Right kidney (tissue), 1 donor: Measurements from ENCODE around the gene ST7.

Source experiments
- DNase-seq: peaks from one replicate; pipeline ENCODE4 v3.0.0-alpha.2; 2016

The ST7 gene

DNA sequence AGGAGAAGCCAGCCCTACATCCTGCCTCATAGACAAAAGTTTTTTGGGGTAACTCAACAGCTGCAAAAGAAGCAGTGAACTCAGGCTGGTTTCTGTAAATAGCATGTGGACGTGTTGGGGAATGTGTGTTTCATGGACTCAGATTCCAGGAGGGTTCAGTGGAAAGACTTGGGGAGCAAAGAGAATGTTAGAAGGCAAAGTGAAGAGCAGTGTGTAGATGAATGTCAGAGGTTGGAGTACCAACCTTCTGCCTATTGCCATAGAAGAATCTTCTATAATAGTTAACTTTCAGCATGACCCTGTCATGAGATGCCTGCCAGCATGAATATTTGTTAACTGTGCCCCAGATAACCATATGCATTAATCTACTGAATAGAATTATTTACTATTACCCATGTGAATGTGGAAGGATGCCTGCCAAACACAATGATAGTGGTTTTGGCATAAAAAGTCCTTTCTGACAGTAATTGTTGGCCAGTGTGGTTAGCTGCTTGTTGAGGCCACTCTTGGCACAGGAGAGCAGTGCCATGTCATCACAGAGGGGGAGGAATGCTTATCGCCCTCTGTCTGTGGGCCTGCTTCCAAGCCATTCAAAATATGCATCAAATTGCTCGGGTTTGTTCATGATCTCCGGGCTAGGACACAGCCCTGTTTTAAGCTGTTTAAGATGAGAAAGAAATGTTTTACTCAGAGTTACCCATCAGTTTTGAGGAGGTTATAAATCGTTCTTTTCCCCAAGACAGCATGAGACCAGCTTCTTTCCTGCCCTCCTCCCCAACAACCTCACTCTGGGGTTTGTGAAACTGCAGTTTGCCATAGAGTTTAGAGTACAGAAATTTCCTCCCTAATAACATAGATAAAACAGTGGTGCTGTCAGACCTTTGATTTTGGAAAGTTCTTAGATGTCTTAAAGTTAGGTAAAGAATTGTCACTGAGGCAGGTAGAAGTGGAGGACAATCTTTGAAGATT, 204.2 kb downstream of the ST7 start:
- no peak for DNase-seq

DNA sequence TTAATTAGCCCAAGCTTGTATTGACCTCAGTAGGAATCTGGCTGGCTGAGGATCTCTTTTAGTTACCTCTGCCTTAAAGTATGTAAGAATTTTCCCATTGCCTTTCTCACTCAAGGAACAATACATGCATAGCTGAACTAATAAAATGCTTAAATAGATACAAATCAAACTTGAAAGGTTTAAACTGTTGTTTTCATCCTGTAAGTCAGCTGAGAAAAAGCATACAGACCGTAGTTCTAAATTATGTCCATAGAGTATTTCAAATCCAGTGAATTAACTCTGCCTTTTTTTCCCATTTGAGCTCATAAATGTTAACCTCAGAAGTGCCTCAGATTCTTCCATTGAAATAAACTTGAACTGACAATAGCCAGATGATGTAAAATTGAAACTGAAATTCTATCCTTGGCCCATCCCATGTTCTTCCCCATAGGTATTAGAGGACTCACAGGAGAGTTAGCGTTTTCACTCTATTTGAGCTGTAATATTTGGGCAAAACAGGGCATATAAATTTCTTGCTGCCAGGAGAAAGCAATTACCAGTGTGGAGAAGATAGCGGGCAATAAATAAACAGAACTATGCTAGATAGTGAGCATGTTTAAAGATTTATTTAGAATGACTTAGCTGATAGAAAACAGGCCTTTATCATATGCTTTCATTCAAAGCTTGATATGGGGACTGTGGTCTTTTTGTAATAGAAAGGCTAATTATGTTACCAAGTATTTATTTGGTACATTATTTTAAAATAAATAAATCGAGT, 205.8 kb downstream of the ST7 start:
- DNase-seq = no peak

DNA sequence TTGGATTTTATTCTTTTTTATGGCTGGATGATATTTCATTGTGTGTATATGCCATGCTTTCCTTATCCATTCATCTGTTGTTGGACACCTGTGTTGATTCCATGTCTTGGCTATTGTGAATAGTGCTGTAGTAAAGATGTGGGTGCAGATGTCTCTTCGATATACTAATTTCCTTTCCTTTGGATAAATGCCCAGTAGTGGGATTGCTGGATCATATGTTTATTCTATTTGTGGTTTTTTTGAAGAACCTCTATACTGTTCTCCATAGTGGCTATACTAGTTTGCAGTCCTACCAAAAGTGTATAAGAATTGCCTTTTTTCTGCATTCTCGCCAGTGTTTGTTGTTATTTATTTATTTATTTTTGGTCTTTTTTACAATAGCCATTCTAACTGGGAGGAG, 209.8 kb downstream of the ST7 start:
- DNase-seq = no peak

- DNase-seq = no peak
Measured at GRCh38 chr7:117164620-117165019, 211.3 kb downstream of the ST7 start.

GRCh38 chr7:117165656-117166055, 212.4 kb downstream of the ST7 start:
- DNase-seq = no peak

DNA sequence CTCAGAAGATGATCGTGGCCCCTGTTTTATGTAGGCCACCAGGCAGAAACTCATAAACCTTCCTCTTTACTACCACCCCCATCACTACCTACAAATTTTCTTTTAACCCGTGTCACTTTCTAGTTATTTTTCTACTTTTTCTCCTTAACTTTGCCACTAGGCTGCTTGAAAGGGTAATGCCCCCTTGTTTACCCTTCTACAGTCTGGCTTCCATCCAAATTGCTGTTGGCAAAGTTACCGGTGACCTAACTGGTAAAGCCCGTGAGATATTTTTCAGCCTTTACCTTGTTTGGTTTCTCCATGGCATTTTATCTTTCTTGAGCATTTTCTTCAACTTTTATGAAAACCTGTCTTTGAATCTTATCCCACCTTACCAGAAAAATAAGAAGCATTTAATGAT, 216.6 kb downstream of the ST7 start:
- DNase-seq = no peak

- no peak for DNase-seq
Measured at GRCh38 chr7:117171106-117171505, 217.8 kb downstream of the ST7 start.

DNA sequence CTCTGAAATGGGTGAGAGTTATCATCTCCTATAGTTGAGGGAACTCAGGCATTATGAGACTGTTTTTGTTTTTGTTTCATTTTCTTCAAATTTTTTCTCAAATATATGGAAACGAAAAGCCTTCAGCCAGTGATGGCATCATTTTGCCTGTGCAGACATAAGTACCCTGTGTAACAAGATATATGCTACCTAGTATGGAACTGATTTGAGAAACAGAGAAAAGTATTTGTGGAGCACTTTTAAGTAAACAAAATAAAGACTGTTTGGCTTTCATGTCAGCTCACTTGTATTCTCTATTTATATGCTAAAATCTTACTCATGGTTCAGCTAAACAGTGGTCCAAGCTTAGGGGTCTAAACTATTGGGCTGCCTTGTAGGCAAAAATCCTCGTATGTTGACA, 219.0 kb downstream of the ST7 start:
- DNase-seq = no peak

- no peak for DNase-seq
Measured at GRCh38 chr7:117173035-117173770, 219.9 kb downstream of the ST7 start.

DNA sequence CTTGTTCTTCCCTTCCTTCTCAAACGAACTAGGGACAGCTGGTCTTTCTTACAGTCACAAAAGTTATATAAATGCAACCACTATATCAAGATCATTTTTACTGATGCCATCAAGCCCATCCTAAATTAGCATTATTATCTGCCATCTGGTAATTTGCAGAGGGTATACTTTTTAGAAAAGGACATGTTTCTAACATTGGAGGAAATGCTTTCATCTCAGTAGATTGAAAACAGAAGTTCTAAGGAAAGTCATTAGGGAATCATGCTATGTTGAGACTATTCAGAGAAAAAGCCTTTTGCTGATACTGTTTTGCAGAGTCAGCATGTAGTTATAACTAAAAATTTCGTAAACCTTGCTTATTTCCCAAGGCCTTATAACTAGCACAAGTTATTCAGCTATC, 222.9 kb downstream of the ST7 start:
- DNase-seq = no peak

DNA sequence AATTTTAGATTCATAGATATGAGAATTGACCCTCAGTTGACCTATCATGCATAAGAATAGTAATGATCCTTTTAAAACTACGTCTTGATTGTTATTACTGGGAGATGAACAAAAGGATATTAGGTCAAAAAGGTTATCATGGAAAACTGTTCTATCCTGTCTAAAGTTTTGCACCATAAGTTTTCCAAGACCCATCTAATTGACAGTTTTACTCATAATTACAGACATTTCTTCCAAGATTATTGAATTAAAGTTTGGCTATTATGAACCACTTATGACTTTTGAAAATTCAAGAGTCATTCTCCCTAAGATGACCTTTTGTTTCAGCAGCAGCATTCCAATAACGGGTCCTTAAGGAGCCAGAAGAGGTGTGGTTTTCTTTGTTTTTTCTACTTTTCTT, 225.3 kb downstream of the ST7 start:
- no peak for DNase-seq

DNA sequence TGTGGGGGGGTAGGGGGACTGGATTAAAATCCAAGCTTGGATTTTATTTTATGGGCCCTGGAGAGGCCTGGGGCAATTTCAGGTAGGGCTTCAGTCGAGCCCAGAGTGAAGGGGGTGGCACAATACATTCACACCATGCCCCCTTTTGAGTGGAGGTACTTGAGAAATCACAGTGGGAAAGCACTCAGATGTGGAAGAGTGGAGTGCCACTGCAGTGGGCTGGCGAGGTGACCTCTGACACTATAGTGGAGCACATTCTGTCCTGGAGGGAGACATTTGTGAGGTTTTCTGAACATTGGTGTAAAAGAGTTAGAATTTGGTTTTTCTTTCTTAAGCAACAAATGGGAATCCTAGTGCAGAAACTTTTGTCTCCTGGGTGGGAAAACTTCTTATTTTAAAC, 226.4 kb downstream of the ST7 start:
- DNase-seq = no peak

GRCh38 chr7:117183729-117184128, 230.4 kb downstream of the ST7 start:
- DNase-seq = no peak

DNA sequence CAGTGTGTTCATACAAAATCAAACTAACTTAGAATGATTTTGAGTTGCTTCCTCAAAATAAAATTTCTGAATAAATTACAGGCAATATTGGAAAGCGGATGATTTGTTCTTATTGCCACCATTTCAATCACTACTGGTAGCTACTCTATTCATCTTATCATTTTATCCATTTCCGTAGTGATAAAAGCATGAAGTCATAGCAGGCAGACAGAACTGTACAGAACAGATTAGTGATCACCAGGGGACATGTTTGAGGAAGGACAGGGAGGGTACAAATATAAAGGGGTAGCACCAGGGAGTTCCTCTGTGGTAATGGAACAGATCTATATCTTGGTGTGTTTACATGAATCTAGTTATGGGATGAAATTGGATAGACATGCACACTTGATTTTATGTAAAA, 231.1 kb downstream of the ST7 start:
- no peak for DNase-seq

GRCh38 chr7:117185124-117185523, 231.8 kb downstream of the ST7 start:
- DNase-seq = no peak

DNA sequence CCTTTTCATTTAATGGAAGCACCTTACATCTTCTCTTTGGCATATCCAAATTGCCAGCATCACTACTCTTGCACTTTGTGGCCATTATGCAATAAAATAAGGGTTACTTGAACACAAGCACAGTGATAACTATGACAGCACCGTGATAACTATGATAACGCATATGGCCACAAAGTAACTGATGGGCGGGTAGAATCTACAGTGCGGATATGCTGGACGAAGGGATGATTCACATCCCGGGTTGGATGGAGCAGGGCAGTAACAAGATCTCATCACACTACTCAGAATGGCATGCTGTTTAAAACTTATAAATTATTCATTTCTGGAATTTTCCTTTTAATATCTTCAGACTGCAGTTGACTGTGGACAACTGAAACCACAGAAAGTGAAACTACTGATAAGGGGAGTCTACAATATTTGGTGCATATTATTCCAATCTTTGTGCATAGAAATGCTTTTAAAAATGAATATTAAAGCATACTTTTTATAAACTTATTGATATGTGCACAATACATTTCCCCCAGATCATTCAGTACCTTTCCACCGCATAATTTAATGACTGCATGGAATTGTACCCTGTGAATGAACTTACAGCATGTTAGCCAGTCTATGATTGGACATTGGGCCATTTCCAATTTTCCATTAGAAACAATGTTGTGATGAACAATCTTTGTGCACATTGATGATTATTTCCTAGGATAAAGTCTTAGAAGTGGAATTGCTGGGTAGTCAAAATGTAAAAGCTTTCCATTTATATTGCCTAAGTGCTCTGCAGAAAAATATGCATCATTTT, 233.1 kb downstream of the ST7 start:
- no peak for DNase-seq

- no peak for DNase-seq
Measured at GRCh38 chr7:117188376-117188775, 235.1 kb downstream of the ST7 start.

DNA sequence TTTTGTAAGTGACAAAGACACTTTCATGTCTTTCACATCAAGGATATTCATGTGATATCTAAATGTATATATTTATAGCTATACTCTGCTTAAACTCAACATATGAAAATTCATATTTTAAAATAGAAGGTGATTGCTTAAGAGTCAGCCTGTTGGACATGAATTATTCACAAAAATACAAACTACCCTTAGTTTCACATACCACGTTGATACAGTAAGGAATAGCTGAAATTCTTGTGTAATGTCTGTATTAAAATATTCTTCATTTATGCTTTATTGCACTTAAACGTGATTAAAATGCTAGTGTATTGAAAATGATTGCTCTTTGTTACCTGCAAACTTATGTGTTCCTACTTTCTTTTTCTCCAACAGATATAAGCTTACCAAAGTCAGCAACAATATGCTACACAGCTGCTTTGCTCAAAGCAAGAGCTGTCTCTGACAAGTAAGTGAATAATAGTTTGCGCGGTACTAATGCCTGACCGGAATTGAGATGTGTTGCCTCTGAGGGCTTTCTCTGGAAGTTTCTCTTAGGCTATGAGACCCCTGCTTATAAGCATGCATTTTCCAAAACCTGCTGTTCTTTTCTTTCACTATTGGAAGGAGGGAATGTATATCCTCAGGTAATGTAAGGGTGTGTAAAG, 235.8 kb downstream of the ST7 start:
- DNase-seq = no peak

DNA sequence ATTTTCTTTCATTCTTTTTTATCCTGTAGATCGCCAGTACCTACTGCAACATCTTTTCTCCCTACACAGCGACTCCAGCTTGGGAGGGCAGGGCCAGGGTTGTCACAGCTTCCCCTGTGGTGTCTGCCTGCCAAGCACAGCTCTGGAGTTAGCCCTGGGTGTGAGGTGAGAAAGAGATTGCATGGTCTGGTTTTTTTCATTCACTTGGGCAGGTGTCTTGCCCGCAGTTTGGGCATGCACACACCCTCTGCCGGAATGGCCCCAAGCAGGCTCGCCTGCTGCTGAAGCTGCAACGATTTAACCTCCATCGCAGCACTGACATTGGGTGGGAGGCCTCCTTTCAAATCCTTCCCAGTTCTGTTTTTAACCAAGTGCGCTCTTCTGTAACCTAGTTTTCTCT, 236.8 kb downstream of the ST7 start:
- no peak for DNase-seq

- DNase-seq = no peak
Measured at GRCh38 chr7:117190746-117191435, 237.6 kb downstream of the ST7 start.

DNA sequence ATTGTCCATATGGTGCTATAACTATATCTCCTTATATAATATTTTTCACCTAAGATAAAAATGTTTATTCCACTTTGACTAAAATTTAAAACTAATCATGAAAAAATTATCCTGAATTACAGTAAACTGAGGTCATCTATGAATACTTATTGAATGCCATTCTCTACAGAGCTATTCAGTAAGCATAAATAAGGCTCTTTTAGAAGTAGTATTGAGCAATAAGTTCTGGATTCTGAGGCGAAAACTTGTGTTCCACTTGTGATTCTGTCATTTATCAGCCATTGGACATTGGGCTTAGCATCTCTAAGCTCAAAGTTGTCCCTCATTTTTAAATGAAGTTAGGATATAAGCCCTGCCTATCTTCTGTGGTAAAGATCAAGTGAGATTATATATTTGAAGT, 238.8 kb downstream of the ST7 start:
- DNase-seq = no peak
